Hematopoietic multipotent progenitor cell treated with erythropoietin and hydrocortisone succinate and interleukin-3 and kit ligand, for 4 days (in vitro differentiated cells): Measurements from ENCODE around the gene APOOL.
A peak's percentile ranks its signal among the peaks of the same experiment; 100 is the strongest.

ENCODE experiments used
- DNase-seq: peaks from one replicate; pipeline ENCODE4 v3.0.0-alpha.2; 2015

Gene APOOL

GRCh38 chrX:85084770-85085393 lies 81.2 kb downstream of the APOOL start:
- DNase-seq: peak; percentile 52

GRCh38 chrX:85089321-85089840 lies 85.7 kb downstream of the APOOL start:
- no peak for DNase-seq

GRCh38 chrX:85107407-85107806 lies 103.7 kb downstream of the APOOL start:
- DNase-seq: no peak

GRCh38 chrX:85108165-85108564 lies 104.5 kb downstream of the APOOL start:
- DNase-seq: no peak

- peak; percentile 30 for DNase-seq
Measured at GRCh38 chrX:85109235-85109634, 105.6 kb downstream of the APOOL start.

- DNase-seq: peak; percentile 38
Measured at GRCh38 chrX:85111347-85111746, 107.7 kb downstream of the APOOL start.

- DNase-seq: peak; percentile 13
Measured at GRCh38 chrX:85112293-85112692, 108.6 kb downstream of the APOOL start.

- no peak for DNase-seq
Measured at GRCh38 chrX:85113746-85114145, 110.1 kb downstream of the APOOL start.

- no peak for DNase-seq
Measured at GRCh38 chrX:85114171-85114570, 110.5 kb downstream of the APOOL start.

GRCh38 chrX:85114776-85115175 lies 111.1 kb downstream of the APOOL start:
- no peak for DNase-seq

GRCh38 chrX:85115252-85115651 lies 111.6 kb downstream of the APOOL start:
- no peak for DNase-seq

GRCh38 chrX:85136409-85136808 lies 132.7 kb downstream of the APOOL start:
- no peak for DNase-seq

- no peak for DNase-seq
Measured at GRCh38 chrX:85139422-85139821, 135.7 kb downstream of the APOOL start.

GRCh38 chrX:85140964-85141363 lies 137.3 kb downstream of the APOOL start:
- no peak for DNase-seq
